ENCODE data around the gene MOB4. TPM values are rescaled to one million over a fixed set of nuclear protein-coding genes. Genes with fewer than 3 reads are reported as not detected.

MOB4 gene
- total RNA-seq, 1 donor from 2014 or later, result 23.7 TPM

DNA sequence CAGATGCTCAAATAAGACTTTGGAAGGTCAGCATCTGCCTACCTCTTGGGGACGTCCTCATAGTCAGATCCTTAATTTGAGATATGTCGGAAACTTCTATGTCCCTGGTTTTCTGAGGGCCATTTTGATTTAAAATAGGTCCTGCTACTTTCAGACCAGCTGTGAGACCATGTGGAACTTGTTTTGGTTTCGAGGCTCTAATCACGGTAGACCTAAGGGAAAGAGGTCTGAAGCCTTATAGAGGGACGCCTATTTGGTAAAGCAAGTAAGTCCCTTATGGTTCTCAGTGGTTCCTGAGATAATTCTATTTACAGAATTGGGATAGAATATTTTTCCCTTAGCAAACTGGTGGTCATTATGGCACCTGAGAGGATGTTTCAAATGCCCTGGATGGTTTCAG is 84.4 kb downstream of the MOB4 start:
- H3K27ac Mint-ChIP-seq (ENCODE audit: unreplicated experiment), result no peak overlapping the region

DNA sequence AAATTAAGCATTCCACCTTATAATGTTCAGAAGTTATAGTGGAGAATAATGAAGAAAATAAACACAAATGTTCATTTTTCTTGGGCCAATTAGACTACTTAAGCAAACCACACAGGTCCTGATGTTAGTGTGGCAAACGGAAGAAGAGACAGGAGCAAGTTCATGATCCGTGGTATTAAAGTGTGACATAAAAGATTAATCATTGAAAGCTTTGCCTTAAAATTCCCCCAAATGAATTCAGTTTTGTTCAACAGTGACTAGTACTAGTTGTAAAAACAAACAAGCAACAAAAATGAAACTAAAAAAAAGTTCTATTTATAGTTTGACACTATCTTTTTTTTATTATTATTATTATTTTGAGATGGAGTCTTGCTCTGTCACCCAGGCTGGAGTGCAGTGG is 85.9 kb downstream of the MOB4 start:
- no peaks in the 10 kb centered on the region for H3K27me3 Mint-ChIP-seq (ENCODE audit: unreplicated experiment)
- H3K36me3 Mint-ChIP-seq (ENCODE audit: unreplicated experiment), result peaks cover 21% of the 10 kb centered on the region
- H3K4me1 Mint-ChIP-seq (ENCODE audit: unreplicated experiment), result no peaks in the 10 kb centered on the region
- no peak overlapping the region for H3K4me3 Mint-ChIP-seq (ENCODE audit: unreplicated experiment)
- no peak overlapping the region for H3K27ac Mint-ChIP-seq (ENCODE audit: unreplicated experiment)
- H3K9me3 Mint-ChIP-seq (ENCODE audit: unreplicated experiment), result peaks cover 4% of the 10 kb centered on the region
- no peak for TF ChIP-seq CTCF (IDR thresholded peaks at IDR 0.05)
- no peak for DNase-seq (ENCODE audit: extremely low spot score, unreplicated experiment)

More for the DNA sequence above, 84.4 kb downstream of the MOB4 start:
- Mint-ChIP-seq H3K4me3 (ENCODE audit: unreplicated experiment) (no peak overlapping the region), H3K36me3 (ENCODE audit: unreplicated experiment) (peaks cover 19% of the 10 kb centered on the region), H3K27me3 (ENCODE audit: unreplicated experiment) (no peaks in the 10 kb centered on the region), H3K9me3 (ENCODE audit: unreplicated experiment) (no peaks in the 10 kb centered on the region), H3K4me1 (ENCODE audit: unreplicated experiment) (no peaks in the 10 kb centered on the region)
- no peak for TF ChIP-seq CTCF (IDR thresholded peaks at IDR 0.05)
- no peak for DNase-seq (ENCODE audit: extremely low spot score, unreplicated experiment)

Other genes with a start within 250 kb of the MOB4 start
- gene ANKRD44, start 205.3 kb upstream of the MOB4 start, total RNA-seq, result 14.3 and 16.6 TPM in 2 replicates
- gene SF3B1, start 81.0 kb upstream of the MOB4 start, total RNA-seq, result 281 and 282 TPM in 2 replicates
- 23.5 and 24.3 TPM in 2 replicates for gene COQ10B, start 62.5 kb upstream of the MOB4 start, total RNA-seq
- 163 and 165 TPM in 2 replicates for gene HSPD1, start 16.2 kb upstream of the MOB4 start, total RNA-seq
- 60.5 and 70.4 TPM in 2 replicates for gene HSPE1, start 15.7 kb upstream of the MOB4 start, total RNA-seq
- 29.4 and 30.6 TPM in 2 replicates for gene RFTN2, start 159.5 kb downstream of the MOB4 start, total RNA-seq
- gene MARS2, start 189.3 kb downstream of the MOB4 start, total RNA-seq, result 3.8 and 4.2 TPM in 2 replicates